Progenitor cell of endocrine pancreas (in vitro differentiated cells): Measurements from ENCODE around the gene KRTAP4-11. TPM values are rescaled to one million over a fixed set of nuclear protein-coding genes. Genes with fewer than 3 reads are reported as not detected.

Source experiments
- DNase-seq: peaks from one replicate; pipeline ENCODE4 v3.0.0; 2021; ENCODE audit warnings: low spot score; ENCODE audit not compliant: unreplicated experiment
- H3K27ac Mint-ChIP-seq: 2 replicates; pipeline ENCODE4 v1.8.0; 2021; ENCODE audit warnings: mild to moderate bottlenecking, moderate library complexity, mixed read lengths
- H3K27me3 Mint-ChIP-seq: 2 replicates; pipeline ENCODE4 v1.8.0; 2021; ENCODE audit warnings: mixed read lengths
- H3K36me3 Mint-ChIP-seq: 2 replicates; pipeline ENCODE4 v1.8.0; 2022; ENCODE audit warnings: mixed read lengths; ENCODE audit not compliant: insufficient read depth
- H3K4me1 Mint-ChIP-seq: 2 replicates; pipeline ENCODE4 v1.8.0; 2021; ENCODE audit warnings: low read depth, mixed read lengths
- H3K4me3 Mint-ChIP-seq: 2 replicates; pipeline ENCODE4 v1.8.0; 2021; ENCODE audit warnings: low read depth, mild to moderate bottlenecking, moderate library complexity, mixed read lengths
- H3K9me3 Mint-ChIP-seq: 2 replicates; pipeline ENCODE4 v1.8.0; 2021; ENCODE audit warnings: low read depth, mixed read lengths
- CTCF ChIP-seq: fragments of 200-600 bp; sonication (generic); IDR thresholded peaks from one replicate; pipeline ENCODE4 v1.5.0; 2021; ENCODE audit warnings: antibody characterized with exemption, mild to moderate bottlenecking; ENCODE audit not compliant: unreplicated experiment
- total RNA-seq: library from RNA; stranded (reverse); gene quantifications from 2 replicates; pipeline ENCODE4 v1.2.1, GENCODE V29; 2021

KRTAP4-11 gene
- total RNA-seq, 1 donor from 2014 or later: not detected

DNA sequence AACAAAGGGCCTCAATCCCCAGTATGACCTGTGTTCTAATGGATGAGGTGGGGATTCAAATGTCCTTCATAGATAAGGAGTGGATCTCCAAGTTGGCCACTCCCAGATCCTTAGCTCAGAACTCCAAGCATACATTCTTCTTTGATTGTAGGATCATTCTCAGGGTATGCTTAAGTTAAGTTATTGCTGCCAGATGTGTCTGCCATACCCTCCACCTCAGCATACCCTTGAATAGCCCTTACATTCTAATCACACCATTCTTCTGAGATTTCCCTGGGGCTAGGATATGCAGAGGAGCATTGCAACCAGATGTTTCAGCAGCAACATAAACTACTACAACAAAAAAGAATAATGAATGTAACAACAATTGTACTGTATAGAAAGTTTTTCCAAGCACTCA lies 50.9 kb downstream of the KRTAP4-11 start:
- TF ChIP-seq CTCF: no peak
- H3K4me3 Mint-ChIP-seq: no peak overlapping the region
- peaks cover 2% of the 10 kb centered on the region for H3K4me1 Mint-ChIP-seq
- H3K27ac Mint-ChIP-seq: no peak overlapping the region
- no peaks in the 10 kb centered on the region for H3K27me3 Mint-ChIP-seq
- no peaks in the 10 kb centered on the region for H3K36me3 Mint-ChIP-seq
- no peak for DNase-seq
- no peaks in the 10 kb centered on the region for H3K9me3 Mint-ChIP-seq

Other genes starting within 250 kb of the KRTAP4-11 start
- not detected in 2 replicates for gene KRT20, start 233.1 kb downstream of the KRTAP4-11 start, total RNA-seq
- 2.1 and 3.8 TPM in 2 replicates for gene KRT23, start 180.7 kb downstream of the KRTAP4-11 start, total RNA-seq
- gene KRT39, start 151.4 kb downstream of the KRTAP4-11 start, total RNA-seq: not detected in 2 replicates
- gene KRT40, start 134.0 kb downstream of the KRTAP4-11 start, total RNA-seq: 0.13 TPM in 1 of 2 replicates, not detected in the other
- not detected in 2 replicates for gene KRTAP3-3, start 124.2 kb downstream of the KRTAP4-11 start, total RNA-seq
- not detected in 2 replicates for gene KRTAP3-2, start 118.5 kb downstream of the KRTAP4-11 start, total RNA-seq
- gene KRTAP3-1, start 109.2 kb downstream of the KRTAP4-11 start, total RNA-seq: not detected in 2 replicates
- gene KRTAP1-5, start 91.2 kb downstream of the KRTAP4-11 start, total RNA-seq: not detected in 2 replicates
- not detected in 2 replicates for gene KRTAP1-4, start 88.2 kb downstream of the KRTAP4-11 start, total RNA-seq
- gene KRTAP1-3, start 83.5 kb downstream of the KRTAP4-11 start, total RNA-seq: not detected in 2 replicates
- not detected in 2 replicates for gene KRTAP1-1, start 76.9 kb downstream of the KRTAP4-11 start, total RNA-seq
- not detected in 2 replicates for gene KRTAP2-1, start 71.1 kb downstream of the KRTAP4-11 start, total RNA-seq
- not detected in 2 replicates for gene KRTAP2-2, start 63.1 kb downstream of the KRTAP4-11 start, total RNA-seq
- not detected in 2 replicates for gene KRTAP2-3, start 58.3 kb downstream of the KRTAP4-11 start, total RNA-seq
- not detected in 2 replicates for gene KRTAP2-4, start 52.5 kb downstream of the KRTAP4-11 start, total RNA-seq
- not detected in 2 replicates for gene KRTAP4-7, start 34.2 kb downstream of the KRTAP4-11 start, total RNA-seq
- not detected in 2 replicates for gene KRTAP4-8, start 20.2 kb downstream of the KRTAP4-11 start, total RNA-seq
- gene KRTAP4-16, start 16.2 kb downstream of the KRTAP4-11 start, total RNA-seq: not detected in 2 replicates
- gene KRTAP4-9, start 13.0 kb downstream of the KRTAP4-11 start, total RNA-seq: not detected in 2 replicates
- not detected in 2 replicates for gene KRTAP4-12, start 5.8 kb upstream of the KRTAP4-11 start, total RNA-seq
- not detected in 2 replicates for gene KRTAP4-6, start 22.2 kb upstream of the KRTAP4-11 start, total RNA-seq
- gene KRTAP4-5, start 31.5 kb upstream of the KRTAP4-11 start, total RNA-seq: not detected in 2 replicates
- gene KRTAP4-4, start 42.4 kb upstream of the KRTAP4-11 start, total RNA-seq: not detected in 2 replicates
- gene KRTAP4-3, start 49.8 kb upstream of the KRTAP4-11 start, total RNA-seq: not detected in 2 replicates
- not detected in 2 replicates for gene KRTAP4-2, start 59.8 kb upstream of the KRTAP4-11 start, total RNA-seq
- not detected in 2 replicates for gene KRTAP4-1, start 66.5 kb upstream of the KRTAP4-11 start, total RNA-seq
- gene KRTAP9-1, start 71.5 kb upstream of the KRTAP4-11 start, total RNA-seq: not detected in 2 replicates
- gene KRTAP9-2, start 108.3 kb upstream of the KRTAP4-11 start, total RNA-seq: not detected in 2 replicates
- not detected in 2 replicates for gene KRTAP9-3, start 114.1 kb upstream of the KRTAP4-11 start, total RNA-seq
- not detected in 2 replicates for gene KRTAP9-8, start 119.6 kb upstream of the KRTAP4-11 start, total RNA-seq
- gene KRTAP9-4, start 131.3 kb upstream of the KRTAP4-11 start, total RNA-seq: not detected in 2 replicates
- not detected in 2 replicates for gene KRTAP9-9, start 137.0 kb upstream of the KRTAP4-11 start, total RNA-seq
- gene KRTAP9-6, start 147.0 kb upstream of the KRTAP4-11 start, total RNA-seq: not detected in 2 replicates
- gene KRTAP9-7, start 157.3 kb upstream of the KRTAP4-11 start, total RNA-seq: not detected in 2 replicates
- gene KRTAP29-1, start 184.5 kb upstream of the KRTAP4-11 start, total RNA-seq: not detected in 2 replicates
- not detected in 2 replicates for gene KRTAP16-1, start 190.9 kb upstream of the KRTAP4-11 start, total RNA-seq
- gene KRTAP17-1, start 197.3 kb upstream of the KRTAP4-11 start, total RNA-seq: not detected in 2 replicates
- gene KRT33A, start 232.5 kb upstream of the KRTAP4-11 start, total RNA-seq: not detected in 2 replicates